PC-3 (cell line): Measurements from ENCODE around the gene FOXO6. TPM values are rescaled to one million over a fixed set of nuclear protein-coding genes. Genes with fewer than 3 reads are reported as not detected.

ENCODE experiments used
- ATAC-seq: fragments of 200-7000 bp; cut with Tn5 transposase; 2 replicates; pipeline ENCODE4 v1.9.1; 2020; ENCODE audit warnings: mild to moderate bottlenecking, moderate library complexity
- BruUV-seq: library from RNA; stranded (reverse); fragments of 400-500 nt; replicated peaks from 2 replicates; lab custom pipeline; 2021; lab: Mats Ljungman, UMichigan
- CTCF ChIA-PET: fragments of 300-600 bp; sonication (Branson Sonifier 250); formaldehyde crosslinking; loops from one replicate; lab custom pipeline; 2022; ENCODE audit warnings: antibody characterized with exemption; lab: Charles Lee
- POLR2A ChIA-PET: fragments of 300-600 bp; sonication (Branson Sonifier 250); formaldehyde crosslinking; loops from one replicate; lab custom pipeline; 2022; ENCODE audit warnings: antibody characterized with exemption; ENCODE audit not compliant: unreplicated experiment; lab: Charles Lee
- DNase-seq: peaks from one replicate; pipeline ENCODE4 v3.0.0-alpha.2; 2015
- H2AFZ ChIP-seq: fragments of 300-600 bp; sonication (generic); 2 replicates; pipeline ENCODE4 v1.6.0; 2016; ENCODE audit warnings: antibody characterized with exemption, low read length
- H3F3A ChIP-seq: fragments of 300-600 bp; sonication (generic); one replicate; pipeline ENCODE4 v1.6.0; 2017; ENCODE audit warnings: antibody characterized with exemption, low read length, control low read depth, mild to moderate bottlenecking; ENCODE audit not compliant: unreplicated experiment
- H3K27ac ChIP-seq: fragments of 300-600 bp; sonication (generic); 2 replicates; pipeline ENCODE4 v1.5.1; 2016; ENCODE audit warnings: mild to moderate bottlenecking, low read length
- H3K27me3 ChIP-seq: fragments of 300-600 bp; sonication (generic); 2 replicates; pipeline ENCODE4 v1.6.1; 2016; ENCODE audit warnings: low read length, mixed read lengths
- H3K36me3 ChIP-seq: fragments of 300-600 bp; sonication (generic); 2 replicates; pipeline ENCODE4 v1.6.1; 2016; ENCODE audit warnings: low read depth, mixed run types, low read length, mixed read lengths
- H3K4me1 ChIP-seq: fragments of 300-600 bp; sonication (generic); 2 replicates; pipeline ENCODE4 v1.5.1; 2016; ENCODE audit warnings: low read length; ENCODE audit not compliant: insufficient read depth
- H3K4me2 ChIP-seq: fragments of 300-600 bp; sonication (generic); 2 replicates; pipeline ENCODE4 v1.6.0; 2016; ENCODE audit warnings: low read length
- H3K4me3 ChIP-seq: fragments of 300-600 bp; sonication (generic); 2 replicates; pipeline ENCODE4 v1.5.1; 2016; ENCODE audit warnings: mild to moderate bottlenecking, low read length, mixed read lengths
- H3K79me2 ChIP-seq: fragments of 300-600 bp; sonication (generic); 2 replicates; pipeline ENCODE4 v1.6.1; 2017; ENCODE audit warnings: low read length, mixed read lengths
- H3K9ac ChIP-seq: fragments of 300-600 bp; sonication (generic); 2 replicates; pipeline ENCODE4 v1.6.0; 2016; ENCODE audit warnings: mild to moderate bottlenecking, low read length
- H3K9me2 ChIP-seq: fragments of 300-600 bp; sonication (generic); replicated peaks from 2 replicates; pipeline ENCODE4 v1.6.1; 2016; ENCODE audit warnings: mixed run types, low read length, mixed read lengths
- H3K9me3 ChIP-seq: fragments of 300-600 bp; sonication (generic); 2 replicates; pipeline ENCODE4 v1.6.1; 2016; ENCODE audit warnings: low read length, mixed read lengths
- H4K20me1 ChIP-seq: fragments of 300-600 bp; sonication (generic); 2 replicates; pipeline ENCODE4 v1.6.1; 2016; ENCODE audit warnings: low read length, mixed read lengths
- EZH2 ChIP-seq: fragments of 300-600 bp; sonication (generic); IDR thresholded peaks from one replicate; pipeline ENCODE4 v1.6.1; 2017; ENCODE audit warnings: antibody characterized with exemption, mild to moderate bottlenecking, low read length; ENCODE audit not compliant: unreplicated experiment
- EZH2phosphoT487 ChIP-seq: fragments of 300-600 bp; sonication (generic); IDR thresholded peaks from 2 replicates; pipeline ENCODE4 v1.6.1; 2018; ENCODE audit warnings: mild to moderate bottlenecking, antibody characterized with exemption, low read length, borderline replicate concordance
- intact Hi-C: fragments of 100-400 bp; cut with micrococcal nuclease; formaldehyde crosslinking; loops from 2 replicates; pipeline ENCODE4 v1.9.0; 2023
- total RNA-seq: library from RNA; depleted of rRNA; stranded (reverse); fragments of >200 nt; gene quantifications from 2 replicates; pipeline ENCODE4 v1.2.3, GENCODE V29; 2014
- TF ChIP-seq, protein P1 (sequence below): fragments of 300-600 bp; sonication (generic); conservative IDR thresholded peaks from 2 replicates; pipeline ENCODE4 v1.5.1; 2017; ENCODE audit warnings: antibody characterized with exemption, low read depth, mild to moderate bottlenecking, low read length

FOXO6 gene
- total RNA-seq, 1 experiment from 2014 or later, result 1.2 TPM

DNA sequence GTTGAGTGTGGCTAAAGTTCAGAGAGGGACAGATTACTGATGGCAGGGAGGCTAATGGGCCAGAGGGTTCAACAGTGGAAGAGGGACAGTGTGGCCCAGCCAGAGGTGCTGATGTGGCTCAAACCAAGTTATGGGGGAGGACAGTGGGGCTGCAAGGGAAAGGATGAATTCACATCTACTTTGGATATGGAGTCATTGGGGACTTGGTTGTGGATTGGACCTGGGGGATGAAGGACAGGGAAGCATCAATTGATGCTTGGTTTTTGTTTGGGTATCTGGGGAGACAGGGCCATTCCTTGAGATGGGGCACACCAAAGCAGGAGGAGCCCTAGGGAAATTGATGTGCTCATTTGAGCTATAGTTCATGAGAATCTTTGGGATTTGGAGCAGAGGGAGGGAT, 23.3 kb downstream of the FOXO6 start:
- H3K9me3 ChIP-seq, result no peaks in the 10 kb centered on the region
- no peaks in the 10 kb centered on the region for H3K27me3 ChIP-seq
- TF ChIP-seq, protein P1, sequence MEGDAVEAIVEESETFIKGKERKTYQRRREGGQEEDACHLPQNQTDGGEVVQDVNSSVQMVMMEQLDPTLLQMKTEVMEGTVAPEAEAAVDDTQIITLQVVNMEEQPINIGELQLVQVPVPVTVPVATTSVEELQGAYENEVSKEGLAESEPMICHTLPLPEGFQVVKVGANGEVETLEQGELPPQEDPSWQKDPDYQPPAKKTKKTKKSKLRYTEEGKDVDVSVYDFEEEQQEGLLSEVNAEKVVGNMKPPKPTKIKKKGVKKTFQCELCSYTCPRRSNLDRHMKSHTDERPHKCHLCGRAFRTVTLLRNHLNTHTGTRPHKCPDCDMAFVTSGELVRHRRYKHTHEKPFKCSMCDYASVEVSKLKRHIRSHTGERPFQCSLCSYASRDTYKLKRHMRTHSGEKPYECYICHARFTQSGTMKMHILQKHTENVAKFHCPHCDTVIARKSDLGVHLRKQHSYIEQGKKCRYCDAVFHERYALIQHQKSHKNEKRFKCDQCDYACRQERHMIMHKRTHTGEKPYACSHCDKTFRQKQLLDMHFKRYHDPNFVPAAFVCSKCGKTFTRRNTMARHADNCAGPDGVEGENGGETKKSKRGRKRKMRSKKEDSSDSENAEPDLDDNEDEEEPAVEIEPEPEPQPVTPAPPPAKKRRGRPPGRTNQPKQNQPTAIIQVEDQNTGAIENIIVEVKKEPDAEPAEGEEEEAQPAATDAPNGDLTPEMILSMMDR, result no peak
- TF ChIP-seq EZH2phosphoT487, result no peak
- TF ChIP-seq EZH2, result no peak
- no peak overlapping the region for H3K9ac ChIP-seq
- no peaks in the 10 kb centered on the region for H3K36me3 ChIP-seq
- no peaks in the 10 kb centered on the region for H4K20me1 ChIP-seq
- POLR2A ChIA-PET, result no interaction called here
- no peaks in the 10 kb centered on the region for H3K9me2 ChIP-seq
- H3K27ac ChIP-seq, result no peak overlapping the region
- H3K4me3 ChIP-seq, result no peak overlapping the region
- no peak overlapping the region for H3K4me2 ChIP-seq
- DNase-seq (no peak), ATAC-seq (no peak)
- intact Hi-C loops, result loop anchor here (5.0 kb wide), 1 partner anchor 33 kb away; no protein-coding TSS in a partner anchor
- CTCF ChIA-PET, result no interaction called here
- H3F3A ChIP-seq, result no peaks in the 10 kb centered on the region
- no peak overlapping the region for H2AFZ ChIP-seq
- no peaks in the 10 kb centered on the region; the same call in 1 of the 2 replicates for H3K79me2 ChIP-seq
- peaks cover 24% of the 10 kb centered on the region for H3K4me1 ChIP-seq
- BruUV-seq, result no TSS peak

DNA sequence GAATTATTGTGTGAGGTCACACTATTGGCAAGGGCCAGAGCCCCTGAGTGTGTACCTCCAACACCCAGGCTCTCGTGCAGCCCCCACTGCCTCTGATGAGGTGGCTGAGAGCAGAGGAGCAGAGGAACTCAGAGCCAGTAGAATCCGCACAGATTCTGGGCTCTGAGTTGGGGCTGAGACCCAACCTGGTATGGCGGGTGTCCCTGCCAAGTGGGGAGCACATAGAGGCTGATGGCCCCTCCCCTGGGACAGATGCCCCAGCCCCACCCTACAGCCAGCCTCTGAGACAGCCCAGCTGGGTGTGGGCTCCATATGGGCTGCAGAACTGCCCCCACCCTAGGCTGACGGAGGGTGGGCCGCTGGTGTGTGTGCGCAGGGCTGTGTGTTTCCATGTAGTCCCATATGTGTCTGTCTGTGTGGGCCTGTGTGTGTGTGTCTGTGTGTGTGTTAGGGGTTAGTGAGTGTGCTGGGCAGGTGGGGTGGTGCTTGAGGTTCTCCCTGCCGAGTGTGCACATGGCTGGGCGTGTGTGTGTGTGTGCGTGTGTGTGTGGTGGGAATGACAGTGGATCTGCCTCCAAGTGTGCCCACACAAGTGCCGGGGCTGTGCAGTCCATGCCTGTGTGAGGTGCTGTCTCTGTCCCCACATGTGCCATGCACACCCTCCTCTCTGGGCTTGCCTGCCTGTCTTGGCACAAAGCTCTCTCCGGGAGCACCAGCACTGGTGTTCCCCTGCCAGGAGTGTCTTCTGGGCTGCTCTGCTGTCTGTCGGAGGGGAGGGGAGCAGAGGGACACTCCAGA, 24.4 kb downstream of the FOXO6 start:
- ATAC-seq, result no peak

More for the DNA sequence above, 24.4 kb downstream of the FOXO6 start:
- H3K79me2 ChIP-seq, result no peaks in the 10 kb centered on the region; the same call in 1 of the 2 replicates
- no peak overlapping the region for H3K9ac ChIP-seq
- no peaks in the 10 kb centered on the region for H3K27me3 ChIP-seq
- no peak for DNase-seq
- H2AFZ ChIP-seq, result no peak overlapping the region
- BruUV-seq, result no TSS peak
- no peaks in the 10 kb centered on the region for H3K36me3 ChIP-seq
- no peak overlapping the region for H3K27ac ChIP-seq
- no peak overlapping the region for H3K4me2 ChIP-seq
- no peaks in the 10 kb centered on the region for H4K20me1 ChIP-seq
- no peaks in the 10 kb centered on the region for H3K9me3 ChIP-seq
- POLR2A ChIA-PET, result no interaction called here
- CTCF ChIA-PET, result no interaction called here
- H3F3A ChIP-seq, result no peaks in the 10 kb centered on the region
- intact Hi-C loops, result no loop called here
- TF ChIP-seq EZH2phosphoT487 (no peak), EZH2 (no peak)
- TF ChIP-seq, protein P1, result no peak
- no peak overlapping the region for H3K4me3 ChIP-seq
- H3K9me2 ChIP-seq, result no peaks in the 10 kb centered on the region
- H3K4me1 ChIP-seq, result peaks cover 24% of the 10 kb centered on the region
